ENCODE measurements around the gene GLDN.

DNA sequence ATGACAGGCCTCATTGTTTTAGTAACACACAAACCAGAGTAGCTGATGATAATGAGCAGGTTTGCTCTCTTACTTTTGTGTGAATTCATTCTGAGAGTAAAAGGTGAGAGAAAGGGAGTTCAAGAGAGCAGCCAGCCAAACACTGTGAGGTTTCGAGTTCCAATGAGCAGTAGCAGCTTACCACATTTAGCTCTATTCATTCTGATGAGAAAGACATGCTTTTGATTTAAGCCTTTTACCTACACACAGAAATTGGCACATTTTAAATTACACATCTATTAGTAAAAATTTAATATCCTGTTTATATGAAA is 28.0 kb downstream of the GLDN start:
- TF ChIP-seq POLR2AphosphoS5 (IDR thresholded peaks at IDR 0.05; ENCODE audit: borderline replicate concordance, low read depth, low read length) (no peak), EZH2 (IDR thresholded peaks at IDR 0.05) (no peak), FOXP2 (optimal IDR thresholded peaks at IDR 0.05; ENCODE audit: control extremely low read depth, extremely low read length, insufficient read depth) (no peak)
